NCI-H2171 treated with DMSO at 0.1 percent for 48 hours (cell line): ENCODE data around the gene TMEM11.
"Not testable (repeated sequence)": the region's sequence is repeated elsewhere in the genome, so short reads cannot be mapped to it uniquely, and the experiment has no call there.

ENCODE experiments used
- DNase-seq: peaks from one replicate; lab custom pipeline; 2025; lab: John Stamatoyannopoulos, UW

The TMEM11 gene

DNA sequence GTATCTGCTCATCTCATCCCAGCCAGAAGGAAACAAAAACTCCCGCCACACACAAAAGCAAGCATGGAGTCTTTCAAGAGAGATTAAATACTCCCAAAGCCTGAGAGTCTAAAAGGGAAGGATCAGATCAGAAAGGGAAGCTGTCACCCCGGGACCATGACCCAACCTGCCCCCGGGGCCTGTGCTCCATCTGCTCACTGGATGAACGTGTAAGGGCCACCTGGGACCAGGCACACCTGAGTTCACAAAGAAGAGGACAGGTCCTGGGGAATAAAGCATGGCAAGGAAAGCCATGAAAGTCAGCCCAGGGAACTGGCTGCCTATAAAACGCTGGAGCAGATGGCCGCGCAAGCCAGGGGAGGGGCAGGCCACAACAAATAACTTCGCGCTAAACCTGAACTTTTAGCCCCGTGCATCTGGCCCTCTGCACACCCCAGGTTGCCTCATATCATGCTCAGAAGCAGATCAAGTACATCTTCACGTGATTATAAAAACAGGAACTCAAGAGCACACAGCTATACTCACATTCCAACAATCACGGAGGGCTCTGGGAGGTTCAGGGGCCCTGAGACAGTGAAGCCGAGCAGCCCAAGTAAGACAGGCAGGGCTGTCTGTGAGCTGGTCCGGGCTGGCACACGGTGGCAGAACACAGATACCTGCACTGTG lies 3.4 kb downstream of the TMEM11 start:
- peak; percentile 97 for DNase-seq

- peak; percentile 71 for DNase-seq
Observed at GRCh38 chr17:21209511-21210175, 4.3 kb downstream of the TMEM11 start.

DNA sequence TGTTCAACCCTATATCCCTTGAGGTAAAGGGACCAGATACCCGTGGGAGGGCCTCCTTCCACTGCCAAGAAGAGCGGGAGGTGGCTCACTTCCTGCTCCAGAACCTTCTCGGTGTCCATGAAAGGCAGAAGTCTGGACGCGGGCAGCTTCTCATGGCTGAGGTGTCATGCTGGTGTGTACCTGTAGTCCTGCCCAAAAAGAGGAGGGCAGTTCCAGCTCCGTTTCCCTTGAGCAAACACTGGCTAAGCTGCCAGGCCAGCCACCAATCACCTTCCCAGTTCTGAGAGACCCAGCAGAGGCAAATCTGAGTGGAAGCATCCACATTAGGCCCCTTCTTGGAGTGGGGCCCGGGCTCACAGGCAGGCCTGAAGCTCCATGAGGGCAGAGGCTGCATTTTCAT lies 5.6 kb downstream of the TMEM11 start:
- no peak for DNase-seq

- DNase-seq = no peak
Observed at GRCh38 chr17:21204935-21205334, 9.0 kb downstream of the TMEM11 start.

- no peak for DNase-seq
Observed at GRCh38 chr17:21202512-21202911, 11.4 kb downstream of the TMEM11 start.

DNA sequence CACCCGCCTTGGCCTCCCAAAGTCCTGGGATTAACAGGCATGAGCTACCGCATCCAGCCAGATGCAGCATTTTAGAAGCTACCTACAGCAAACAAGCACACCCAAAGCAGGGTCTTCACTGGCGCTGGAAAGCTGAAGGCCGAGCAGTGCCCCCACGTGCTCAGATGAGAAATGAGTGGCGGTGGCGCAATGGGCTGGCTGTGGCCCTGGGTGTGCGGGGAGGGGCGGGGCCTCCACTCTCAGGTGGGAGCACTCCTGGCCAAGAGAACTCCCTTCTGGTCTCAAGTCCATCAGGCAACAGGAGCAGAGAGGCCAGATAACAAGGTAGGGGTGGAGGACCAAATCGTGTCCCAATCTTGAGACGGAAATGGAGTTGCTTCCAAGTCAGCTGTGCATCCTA lies 12.1 kb downstream of the TMEM11 start:
- no peak for DNase-seq

DNA sequence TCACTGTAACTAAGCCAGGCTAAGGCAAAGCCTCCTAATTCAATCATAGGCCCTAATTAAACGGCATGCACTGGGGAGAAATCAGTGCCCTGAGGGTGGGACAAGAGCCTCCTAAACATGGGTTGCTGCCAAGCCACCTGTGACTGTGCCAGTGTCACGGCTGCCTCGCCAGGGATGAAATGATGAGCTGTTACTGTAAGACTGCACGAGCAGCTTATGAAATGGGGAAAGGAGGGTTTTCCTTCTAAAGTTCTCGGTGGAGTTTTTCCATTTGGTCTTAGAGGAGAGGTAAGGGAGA lies 12.7 kb downstream of the TMEM11 start:
- no peak for DNase-seq

DNA sequence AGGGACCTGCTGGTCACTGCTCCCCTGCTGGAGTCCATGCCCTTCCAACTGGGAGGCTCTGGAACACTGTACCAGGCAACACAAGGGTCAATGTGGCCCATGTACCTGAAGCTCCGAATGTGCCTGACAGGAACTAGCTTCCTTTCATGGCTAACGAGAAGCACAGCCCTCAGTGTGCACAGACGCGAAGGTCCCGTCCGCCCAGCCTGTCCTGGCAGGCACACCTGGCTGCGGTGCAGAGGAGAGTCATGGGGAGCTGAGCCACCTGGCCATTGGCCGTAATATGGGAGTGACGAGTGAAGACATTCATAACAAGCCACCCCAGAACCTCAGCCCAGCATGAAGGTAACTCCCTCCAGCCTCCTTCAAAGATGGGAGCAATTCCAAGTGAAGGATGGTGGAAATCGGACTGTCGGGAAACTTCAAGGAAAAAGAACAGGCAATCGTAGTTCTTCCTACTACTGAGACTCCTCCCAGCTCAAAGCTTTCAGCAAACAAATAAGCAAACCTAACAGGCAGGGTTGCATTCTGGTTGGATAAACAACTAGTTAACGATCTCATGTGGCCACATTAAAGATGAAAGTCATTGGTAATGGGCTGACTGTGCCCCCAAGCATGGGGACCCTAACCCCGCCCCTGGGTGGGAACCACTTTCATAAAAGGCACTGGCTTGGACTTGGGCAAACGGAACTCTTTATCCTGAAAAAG lies 13.2 kb downstream of the TMEM11 start:
- no peak for DNase-seq

- DNase-seq = no peak
Observed at GRCh38 chr17:21199856-21200255, 14.1 kb downstream of the TMEM11 start.

DNA sequence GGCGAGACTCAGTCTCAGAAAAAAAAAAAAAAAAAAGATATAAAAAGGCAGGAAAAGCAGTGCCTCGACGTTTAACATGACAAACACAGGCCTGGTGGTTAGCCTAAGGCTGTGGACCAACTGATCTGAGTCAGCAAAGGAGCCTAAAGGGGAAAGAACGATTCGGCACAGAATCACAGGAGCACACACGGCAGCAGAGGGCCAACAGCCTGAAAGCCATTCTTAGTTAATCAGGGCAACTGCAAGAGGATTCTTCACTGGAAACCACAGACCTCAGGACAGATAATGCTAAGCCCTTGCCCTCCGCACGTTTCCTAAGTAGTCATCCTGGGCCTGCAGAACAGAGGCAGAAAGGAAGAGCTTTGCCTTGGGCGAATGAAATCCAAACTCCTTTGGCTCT lies 14.7 kb downstream of the TMEM11 start:
- no peak for DNase-seq

DNA sequence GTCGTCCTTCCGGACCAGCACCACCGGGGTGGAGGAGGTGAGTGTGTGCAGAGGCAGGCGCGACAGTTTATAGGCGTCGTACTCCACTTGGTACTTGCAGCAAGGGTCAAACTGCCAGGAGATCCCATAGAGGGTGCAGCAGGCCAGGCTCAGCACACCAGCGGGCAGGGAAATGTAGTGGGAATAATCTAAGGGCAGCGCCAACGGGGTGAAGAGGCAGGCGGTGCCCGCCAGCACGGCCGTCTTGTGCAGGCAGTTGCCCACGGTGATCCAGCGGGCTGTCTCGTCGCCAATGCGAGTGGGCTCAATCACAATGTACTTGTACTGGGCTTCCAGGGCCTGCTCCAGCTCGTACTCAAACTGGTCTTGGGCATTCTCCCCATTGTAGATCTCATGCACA lies 15.6 kb downstream of the TMEM11 start:
- DNase-seq = no peak

DNA sequence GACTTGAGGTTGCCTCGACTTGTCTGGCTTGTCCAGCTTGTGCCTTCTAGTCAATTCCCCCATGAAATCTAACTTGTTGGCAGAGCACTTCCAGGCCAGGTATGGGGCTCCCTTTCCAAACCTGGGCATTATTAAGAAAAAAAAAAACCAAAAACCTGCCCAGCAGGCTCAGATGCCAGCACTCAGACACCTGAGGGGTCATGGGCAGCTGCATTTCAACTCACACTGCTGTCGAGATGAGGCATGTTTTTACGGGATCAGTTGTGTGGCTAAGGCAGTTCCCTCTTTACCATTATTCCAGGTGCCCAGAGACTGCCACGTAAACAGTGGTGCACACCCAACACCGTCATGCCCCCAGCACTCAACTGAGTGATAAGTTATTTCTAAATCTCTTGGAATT lies 17.8 kb downstream of the TMEM11 start:
- no peak for DNase-seq

DNA sequence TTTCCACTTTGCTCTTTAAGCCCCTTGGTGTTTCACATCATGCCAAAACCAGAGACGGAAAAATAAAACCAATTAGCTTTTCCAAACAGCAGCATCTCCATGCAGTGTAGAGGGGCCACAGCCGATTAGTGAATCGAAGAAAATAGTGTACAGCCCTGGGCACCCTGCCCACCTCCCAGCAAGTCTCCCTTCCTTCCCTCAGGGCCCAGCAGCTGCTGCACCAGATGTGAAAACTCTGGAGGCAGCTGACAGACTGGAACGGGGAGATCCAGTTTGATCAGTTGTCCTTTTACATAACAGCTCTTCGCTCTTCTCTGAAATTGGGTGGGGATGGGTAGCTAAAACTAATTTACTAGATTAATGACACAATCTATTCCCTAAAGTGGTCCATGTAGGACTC lies 19.3 kb downstream of the TMEM11 start:
- peak; percentile 81 for DNase-seq

GRCh38 chr17:21194226-21194625 lies 19.7 kb downstream of the TMEM11 start:
- DNase-seq = peak; percentile 31

- peak; percentile 69 for DNase-seq
Observed at GRCh38 chr17:21193031-21193430, 20.9 kb downstream of the TMEM11 start.

DNA sequence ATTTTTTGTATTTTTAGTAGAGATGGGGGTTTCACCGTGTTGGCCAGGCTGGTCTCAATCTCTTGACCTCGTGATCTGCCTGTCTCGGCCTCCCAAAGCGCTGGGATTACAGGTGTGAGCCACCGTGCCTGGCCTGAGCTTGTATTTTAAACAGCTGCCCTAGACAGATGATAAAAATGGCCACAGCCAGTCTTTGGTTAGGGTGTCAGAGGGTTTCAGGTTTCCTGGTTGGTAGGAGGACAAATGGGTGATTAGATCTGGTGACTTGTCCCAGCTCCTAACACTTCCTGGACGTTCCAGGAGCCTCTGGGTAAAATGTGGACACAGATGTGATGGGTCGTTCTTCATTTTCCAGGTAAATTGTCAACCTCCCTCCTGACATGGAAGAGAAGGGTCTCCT lies 21.5 kb downstream of the TMEM11 start:
- not testable (repeated sequence) for DNase-seq

- no peak for DNase-seq
Observed at GRCh38 chr17:21191698-21192097, 22.3 kb downstream of the TMEM11 start.

DNA sequence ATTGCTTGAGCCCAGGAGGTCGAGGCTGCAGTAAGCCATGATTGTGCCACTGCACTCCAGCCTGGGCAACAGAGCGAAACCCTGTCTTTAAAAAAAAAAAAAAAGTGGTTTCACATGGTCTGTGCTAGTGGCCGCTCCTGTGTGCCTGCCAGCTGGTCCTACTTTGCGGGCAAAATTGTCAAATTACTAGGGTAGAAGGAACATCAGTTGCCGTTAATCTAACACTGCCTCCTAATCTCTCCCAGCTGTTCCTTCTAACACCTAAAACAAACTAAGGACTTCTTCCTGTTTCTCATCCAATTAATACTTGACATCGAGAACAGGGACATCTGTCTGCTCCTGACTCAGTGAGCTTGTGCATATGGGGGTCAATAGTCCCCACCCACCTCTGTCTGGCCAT lies 23.9 kb downstream of the TMEM11 start:
- peak; percentile 17 for DNase-seq

GRCh38 chr17:21189361-21189760 lies 24.6 kb downstream of the TMEM11 start:
- DNase-seq = no peak

- no peak for DNase-seq
Observed at GRCh38 chr17:21186399-21187187, 27.4 kb downstream of the TMEM11 start.

- DNase-seq = no peak
Observed at GRCh38 chr17:21185061-21185460, 28.9 kb downstream of the TMEM11 start.

DNA sequence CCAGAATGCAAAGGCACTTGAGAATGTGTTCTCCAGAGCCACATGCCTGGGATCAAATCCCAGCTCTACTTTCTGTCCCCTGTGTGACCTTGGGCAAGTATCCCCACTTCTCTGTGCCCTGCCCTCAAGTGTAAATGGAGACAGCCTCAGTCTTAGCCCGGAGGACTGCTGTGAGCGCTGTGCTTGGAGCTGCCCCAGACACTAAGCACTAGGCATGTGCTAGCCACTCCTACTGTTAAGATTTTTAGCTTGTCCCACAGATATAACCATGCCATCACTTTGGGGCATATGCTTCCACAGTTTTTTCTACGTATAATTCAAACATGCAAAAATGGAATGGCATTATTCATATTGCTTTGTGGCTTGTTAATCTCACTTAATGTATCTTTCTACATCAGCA lies 29.4 kb downstream of the TMEM11 start:
- no peak for DNase-seq

DNA sequence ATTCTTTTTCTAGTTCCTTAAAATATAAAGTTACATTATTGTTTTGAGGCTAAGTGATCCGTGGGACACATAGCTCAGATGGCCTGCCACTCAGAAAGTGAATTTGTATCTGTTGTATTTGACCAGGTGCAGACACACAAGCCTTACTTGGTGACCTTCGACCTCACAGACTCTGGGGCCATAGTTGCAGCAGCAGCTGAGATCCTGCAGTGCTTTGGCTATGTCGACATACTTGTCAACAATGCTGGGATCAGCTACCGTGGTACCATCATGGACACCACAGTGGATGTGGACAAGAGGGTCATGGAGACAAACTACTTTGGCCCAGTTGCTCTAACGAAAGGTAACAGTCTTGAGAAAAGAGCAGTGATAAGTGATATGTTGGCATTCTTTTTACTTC lies 30.5 kb downstream of the TMEM11 start:
- DNase-seq = no peak
